IPS-NIHi7 (cell line): Measurements from ENCODE around the gene NCEH1.
"Not testable (repeated sequence)": the region's sequence is repeated elsewhere in the genome, so short reads cannot be mapped to it uniquely, and the experiment has no call there.

Experiments used
- DNase-seq: peaks from one replicate; pipeline ENCODE4 v3.0.0; 2012; ENCODE audit warnings: mixed read lengths; ENCODE audit errors: extremely low spot score

NCEH1 gene

GRCh38 chr3:172676196-172676922 is 34.5 kb downstream of the NCEH1 start:
- no peak for DNase-seq

GRCh38 chr3:172675441-172676193 is 35.2 kb downstream of the NCEH1 start:
- DNase-seq: peak; percentile 38

- peak; percentile 61 for DNase-seq
Measured at GRCh38 chr3:172673210-172673679, 37.6 kb downstream of the NCEH1 start.

- no peak for DNase-seq
Measured at GRCh38 chr3:172669021-172669420, 41.8 kb downstream of the NCEH1 start.

GRCh38 chr3:172666873-172667694 is 43.8 kb downstream of the NCEH1 start:
- DNase-seq: peak; percentile 78

GRCh38 chr3:172666181-172666872 is 44.5 kb downstream of the NCEH1 start:
- DNase-seq: no peak

- DNase-seq: not testable (repeated sequence)
Measured at GRCh38 chr3:172665510-172665909, 45.4 kb downstream of the NCEH1 start.

- not testable (repeated sequence) for DNase-seq
Measured at GRCh38 chr3:172660421-172660820, 50.4 kb downstream of the NCEH1 start.

- no peak for DNase-seq
Measured at GRCh38 chr3:172659246-172660002, 51.4 kb downstream of the NCEH1 start.

GRCh38 chr3:172658344-172659245 is 52.3 kb downstream of the NCEH1 start:
- no peak for DNase-seq

GRCh38 chr3:172656602-172657001 is 54.3 kb downstream of the NCEH1 start:
- no peak for DNase-seq

- no peak for DNase-seq
Measured at GRCh38 chr3:172655388-172655787, 55.5 kb downstream of the NCEH1 start.

GRCh38 chr3:172654470-172654869 is 56.4 kb downstream of the NCEH1 start:
- DNase-seq: no peak

- no peak for DNase-seq
Measured at GRCh38 chr3:172653004-172653572, 57.8 kb downstream of the NCEH1 start.

- no peak for DNase-seq
Measured at GRCh38 chr3:172651936-172652625, 58.8 kb downstream of the NCEH1 start.

GRCh38 chr3:172649987-172650386 is 60.9 kb downstream of the NCEH1 start:
- DNase-seq: no peak

GRCh38 chr3:172648747-172649146 is 62.1 kb downstream of the NCEH1 start:
- no peak for DNase-seq

GRCh38 chr3:172647823-172648222 is 63.0 kb downstream of the NCEH1 start:
- no peak for DNase-seq

- DNase-seq: no peak
Measured at GRCh38 chr3:172647080-172647479, 63.8 kb downstream of the NCEH1 start.
